ENCODE measurements around the gene GABARAP. TPM values are rescaled to one million over a fixed set of nuclear protein-coding genes. Genes with fewer than 3 reads are reported as not detected.

Gene GABARAP
- total and polyA plus RNA-seq, 2 of the 4 experiments (the other 2 are of a cell fraction), result 77.8 to 780 TPM

DNA sequence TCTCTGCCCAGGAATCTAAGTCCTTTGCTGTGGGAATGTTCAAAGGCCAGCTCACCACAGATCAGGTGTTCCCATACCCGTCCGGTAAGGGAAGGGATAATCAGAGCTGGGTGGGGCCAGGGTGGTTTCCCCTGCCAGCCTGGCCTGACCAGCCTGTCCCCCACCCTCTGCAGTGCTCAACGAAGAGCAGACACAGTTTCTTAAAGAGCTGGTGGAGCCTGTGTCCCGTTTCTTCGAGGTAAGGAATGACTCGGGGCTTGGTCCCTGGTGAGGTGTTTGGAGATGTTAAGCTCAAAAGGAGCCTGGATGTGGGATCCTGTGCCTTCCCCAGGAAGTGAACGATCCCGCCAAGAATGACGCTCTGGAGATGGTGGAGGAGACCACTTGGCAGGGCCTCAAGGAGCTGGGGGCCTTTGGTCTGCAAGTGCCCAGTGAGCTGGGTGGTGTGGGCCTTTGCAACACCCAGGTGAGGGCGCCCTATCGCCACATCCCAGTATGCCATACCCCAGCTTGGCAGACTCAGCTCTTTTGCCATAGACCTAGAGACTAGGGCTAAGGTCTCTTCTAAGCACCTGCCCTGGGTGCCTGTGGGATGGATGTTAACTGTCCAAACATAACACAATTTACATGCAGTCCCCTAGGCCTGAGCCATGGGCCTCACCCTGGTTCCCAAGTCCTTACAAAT is 21.5 kb downstream of the GABARAP start:
- Histone ChIP-seq H2BK120ac (ENCODE audit: low read depth, low read length) (peak overlapping the region; percentile 22; the same call in 1 of the 2 replicates), H2AK9ac (replicated peaks; ENCODE audit: low read depth, low read length, poor library complexity) (peak overlapping the region; percentile 93), H3K27me3 (ENCODE audit: control insufficient read depth, insufficient read depth, low read length) (no peaks in the 10 kb centered on the region), H4K20me1 (ENCODE audit: insufficient read depth, low read length) (peaks cover 42% of the 10 kb centered on the region), H2AK5ac (ENCODE audit: low read depth, low read length) (peak overlapping the region; percentile 87), H2BK20ac (ENCODE audit: low read depth, low read length) (no peak overlapping the region), H3K23ac (ENCODE audit: low read depth, low read length) (peak overlapping the region; percentile 86), H3K27ac (ENCODE audit: insufficient read depth, low read length) (peak overlapping the region; percentile 73), H3K4me1 (ENCODE audit: control insufficient read depth, insufficient read depth, low read length) (peaks cover 19% of the 10 kb centered on the region), H3K9me3 (ENCODE audit: control insufficient read depth, insufficient read depth, low read length) (no peaks in the 10 kb centered on the region), H3K4ac (ENCODE audit: low read depth, low read length) (peak overlapping the region; percentile 88), H4K91ac (ENCODE audit: insufficient read depth, low read depth, low read length) (peak overlapping the region; percentile 43), H3K79me1 (ENCODE audit: low read depth in 1 of 2, low read length in 2 of 2) (peaks cover 12 to 75% of the 10 kb centered on the region in 2 experiments), H3K14ac (replicated peaks; ENCODE audit: low read depth, low read length) (peak overlapping the region; percentile 74), H2BK15ac (ENCODE audit: low read depth, low read length) (no peak overlapping the region), H3K36me3 (ENCODE audit: control insufficient read depth, insufficient read depth, low read length) (peaks cover 45% of the 10 kb centered on the region), H3K56ac (ENCODE audit: extremely low read depth, insufficient read depth, low read length) (peak overlapping the region; percentile 83), H2BK5ac (ENCODE audit: low read depth, low read length, poor library complexity, severe bottlenecking) (peak overlapping the region; percentile 83), H4K5ac (ENCODE audit: low read depth, low read length) (no peak overlapping the region), H3K9me1 (ENCODE audit: insufficient read depth, low read length) (peaks cover 17% of the 10 kb centered on the region; the same call in 1 of the 2 replicates), H4K8ac (ENCODE audit: low read depth in 2 of 2, low read length in 2 of 2) (peak overlapping the region in 1 of 2 experiments; percentile 53; a peak in 3 of 4 replicates), H3K9ac (ENCODE audit: low read depth, low read length) (peak overlapping the region; percentile 72), H2AFZ (replicated peaks; ENCODE audit: low read length, poor library complexity) (peak overlapping the region; percentile 95), H3K4me2 (ENCODE audit: low read depth, low read length) (peak overlapping the region; percentile 81), H3K4me3 (ENCODE audit: insufficient read depth, low read depth, low read length) (peak overlapping the region; percentile 66), H3K18ac (ENCODE audit: low read depth, low read length) (no peak overlapping the region)
- BruUV-seq (replicated peaks), result no TSS peak
- dilution Hi-C loops (cut with HindIII; ENCODE audit: low sequenced_read_pairs, unreplicated experiment), result no loop called here
- CTCF ChIA-PET, result interaction anchor here (0.6 to 1.0 kb wide), 4 partner anchors 11 to 130 kb away, joined by 3 to 5 read pairs (median 4); partner anchors contain the start of gene PHF23
- WGBS, 2 experiments (ENCODE audit: extremely low coverage in 2 of 2, insufficient read length in 1 of 2), result 47% methylated on average over 4 of the region's 11 CpGs; no CpG with 5 or more reads in 1 of the 2 experiments
- DNase-seq (peak; percentile 63), ATAC-seq (ENCODE audit: low read depth) (peak; percentile 6)
- in situ Hi-C loops (cut with MboI; ENCODE audit: low sequenced_read_pairs), result no loop called here
- POLR2A ChIA-PET (ENCODE audit: unreplicated experiment), result interaction anchor here (1.4 to 1.5 kb wide), 2 partner anchors 14 to 22 kb away, joined by 3 to 4 read pairs; partner anchors contain the start of genes DVL2 and GABARAP
- TF ChIP-seq MAZ (IDR thresholded peaks at IDR 0.05; ENCODE audit: borderline replicate concordance, low read depth, low read length) (peak; percentile 50; the same call in 1 of the 2 replicates), NFE2L2 (IDR thresholded peaks at IDR 0.05; ENCODE audit: low read depth, low read length) (no peak), SMC3 (IDR thresholded peaks at IDR 0.05; ENCODE audit: low read depth, low read length) (peak; percentile 42), MAFK (IDR thresholded peaks at IDR 0.05; ENCODE audit: low read depth, low read length) (peak; percentile 58), POLR2A (IDR thresholded peaks at IDR 0.05; ENCODE audit: low read depth, low read length) (peak; percentile 15), RAD21 (IDR thresholded peaks at IDR 0.05; ENCODE audit: low read length) (peak; percentile 61)
- TF ChIP-seq, protein P1, sequence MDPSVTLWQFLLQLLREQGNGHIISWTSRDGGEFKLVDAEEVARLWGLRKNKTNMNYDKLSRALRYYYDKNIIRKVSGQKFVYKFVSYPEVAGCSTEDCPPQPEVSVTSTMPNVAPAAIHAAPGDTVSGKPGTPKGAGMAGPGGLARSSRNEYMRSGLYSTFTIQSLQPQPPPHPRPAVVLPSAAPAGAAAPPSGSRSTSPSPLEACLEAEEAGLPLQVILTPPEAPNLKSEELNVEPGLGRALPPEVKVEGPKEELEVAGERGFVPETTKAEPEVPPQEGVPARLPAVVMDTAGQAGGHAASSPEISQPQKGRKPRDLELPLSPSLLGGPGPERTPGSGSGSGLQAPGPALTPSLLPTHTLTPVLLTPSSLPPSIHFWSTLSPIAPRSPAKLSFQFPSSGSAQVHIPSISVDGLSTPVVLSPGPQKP (IDR thresholded peaks at IDR 0.05; ENCODE audit: borderline replicate concordance, low read depth, low read length), result no peak
- TF ChIP-seq, protein P2, sequence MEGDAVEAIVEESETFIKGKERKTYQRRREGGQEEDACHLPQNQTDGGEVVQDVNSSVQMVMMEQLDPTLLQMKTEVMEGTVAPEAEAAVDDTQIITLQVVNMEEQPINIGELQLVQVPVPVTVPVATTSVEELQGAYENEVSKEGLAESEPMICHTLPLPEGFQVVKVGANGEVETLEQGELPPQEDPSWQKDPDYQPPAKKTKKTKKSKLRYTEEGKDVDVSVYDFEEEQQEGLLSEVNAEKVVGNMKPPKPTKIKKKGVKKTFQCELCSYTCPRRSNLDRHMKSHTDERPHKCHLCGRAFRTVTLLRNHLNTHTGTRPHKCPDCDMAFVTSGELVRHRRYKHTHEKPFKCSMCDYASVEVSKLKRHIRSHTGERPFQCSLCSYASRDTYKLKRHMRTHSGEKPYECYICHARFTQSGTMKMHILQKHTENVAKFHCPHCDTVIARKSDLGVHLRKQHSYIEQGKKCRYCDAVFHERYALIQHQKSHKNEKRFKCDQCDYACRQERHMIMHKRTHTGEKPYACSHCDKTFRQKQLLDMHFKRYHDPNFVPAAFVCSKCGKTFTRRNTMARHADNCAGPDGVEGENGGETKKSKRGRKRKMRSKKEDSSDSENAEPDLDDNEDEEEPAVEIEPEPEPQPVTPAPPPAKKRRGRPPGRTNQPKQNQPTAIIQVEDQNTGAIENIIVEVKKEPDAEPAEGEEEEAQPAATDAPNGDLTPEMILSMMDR (conservative IDR thresholded peaks at IDR 0.05; ENCODE audit: low read depth, low read length), result peak; percentile 55
- intact Hi-C loops (cut with micrococcal nuclease), result loop anchor here (2.0 kb wide), 1 partner anchor 14 kb away; the partner anchor contains the start of gene DVL2

Measured in IMR-90 (cell line).